ENCODE data around the gene PFDN4. TPM values are rescaled to one million over a fixed set of nuclear protein-coding genes. Genes with fewer than 3 reads are reported as not detected.

Gene PFDN4
- total and polyA plus RNA-seq, 3 experiments from 2014 or later = 37.1 to 42.5 (median 41.3) TPM

DNA sequence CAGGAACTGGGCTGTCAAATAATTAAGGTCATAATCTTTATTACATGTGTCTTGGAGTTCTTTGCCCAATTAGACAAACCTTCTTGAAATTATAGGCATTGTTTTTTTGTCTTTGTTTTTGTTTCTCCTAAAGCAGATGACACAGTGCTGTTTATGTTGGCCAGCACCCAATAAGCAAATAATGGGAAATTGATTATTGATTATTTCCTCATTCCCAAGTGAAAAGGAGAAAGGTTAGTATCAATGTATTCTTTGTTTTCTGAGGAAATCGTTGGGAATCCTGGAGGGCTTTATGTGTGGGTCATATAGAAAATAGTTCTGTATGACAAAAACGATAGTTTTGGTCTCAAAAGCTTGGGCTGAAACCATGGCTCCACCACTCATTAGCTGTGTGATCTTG lies 29.6 kb upstream of the PFDN4 start:
- Mint-ChIP-seq H3K27me3 (peaks cover 25 to 59% of the 10 kb centered on the region in 2 donors), H3K9me3 (no peaks in the 10 kb centered on the region), H3K27ac (no peak overlapping the region), H3K4me3 (no peak overlapping the region), H3K4me1 (peaks cover 10 to 18% (median 12%) of the 10 kb centered on the region in 3 donors), H3K36me3 (no peaks in the 10 kb centered on the region)
- H3K4me3 ChIP-seq (ENCODE audit: low read length) = no peak overlapping the region
- H3K36me3 ChIP-seq (ENCODE audit: insufficient read depth, low read length) = no peaks in the 10 kb centered on the region
- no peak overlapping the region for H3K27ac ChIP-seq (ENCODE audit: low read depth, low read length)
- peaks cover 4% of the 10 kb centered on the region for H3K4me1 ChIP-seq (ENCODE audit: insufficient read depth, low read length)
- peaks cover 9% of the 10 kb centered on the region for H3K27me3 ChIP-seq (ENCODE audit: insufficient read depth, low read length, poor library complexity, severe bottlenecking)
- no peaks in the 10 kb centered on the region for H3K9me3 ChIP-seq (ENCODE audit: low read length)
- POLR2A ChIA-PET = no interaction called here
- CTCF ChIA-PET = no interaction called here
- DNase-seq = no peak

DNA sequence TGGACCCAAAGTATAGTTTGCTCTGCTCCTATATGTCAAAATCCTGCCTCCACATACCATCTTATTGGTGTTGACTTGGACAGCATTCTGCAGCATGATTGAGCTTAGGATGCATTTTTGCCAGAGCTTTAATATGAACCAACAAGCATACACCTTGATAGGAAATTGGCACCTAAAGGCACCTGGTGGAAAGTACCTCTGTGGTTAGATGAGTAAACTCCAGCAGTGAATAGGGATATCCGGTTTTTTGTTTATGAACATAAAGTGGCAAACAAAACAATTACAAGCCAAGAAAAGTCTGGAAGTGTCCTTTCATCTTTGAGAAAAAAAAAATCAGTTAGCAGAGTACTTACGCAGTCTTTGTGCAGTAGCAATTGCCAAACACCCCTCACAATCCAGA lies 27.9 kb upstream of the PFDN4 start:
- H3K9me3 Mint-ChIP-seq = no peaks in the 10 kb centered on the region
- DNase-seq = no peak
- no peaks in the 10 kb centered on the region for H3K36me3 Mint-ChIP-seq
- Histone ChIP-seq H3K27me3 (ENCODE audit: insufficient read depth, low read length, poor library complexity, severe bottlenecking) (peaks cover 1% of the 10 kb centered on the region), H3K27ac (ENCODE audit: low read depth, low read length) (no peak overlapping the region), H3K9me3 (ENCODE audit: low read length) (no peaks in the 10 kb centered on the region), H3K4me1 (ENCODE audit: insufficient read depth, low read length) (no peaks in the 10 kb centered on the region), H3K36me3 (ENCODE audit: insufficient read depth, low read length) (no peaks in the 10 kb centered on the region), H3K4me3 (ENCODE audit: low read length) (no peak overlapping the region)
- H3K27ac Mint-ChIP-seq = no peak overlapping the region
- H3K27me3 Mint-ChIP-seq = peaks cover 19 to 50% of the 10 kb centered on the region in 2 donors
- H3K4me3 Mint-ChIP-seq = no peak overlapping the region
- ChIA-PET POLR2A (no interaction called here), CTCF (no interaction called here)
- H3K4me1 Mint-ChIP-seq = peaks cover 0 to 4% (median 1%) of the 10 kb centered on the region in 3 donors

DNA sequence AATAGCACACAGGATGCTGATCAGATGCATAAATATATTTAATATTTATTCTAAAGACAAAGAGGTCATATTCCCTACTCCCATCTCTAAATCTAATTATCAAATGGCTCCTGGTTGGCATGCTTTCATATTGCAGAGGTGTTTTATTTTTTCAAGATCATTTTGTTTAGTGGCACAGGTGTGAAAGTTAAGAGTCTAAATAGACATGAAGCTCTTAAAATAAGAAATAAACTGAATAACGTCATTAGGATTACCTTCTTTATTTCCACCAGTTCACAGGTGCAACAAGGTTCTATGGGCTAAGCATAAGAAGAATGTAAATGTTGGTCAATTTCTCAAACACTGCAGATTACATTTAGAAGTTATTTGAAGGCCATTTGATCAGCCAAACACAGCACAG lies 27.0 kb upstream of the PFDN4 start:
- no peak for DNase-seq
- Mint-ChIP-seq H3K4me1 (peaks cover 0 to 3% (median 0%) of the 10 kb centered on the region in 3 donors), H3K36me3 (no peaks in the 10 kb centered on the region), H3K27me3 (peaks cover 15 to 54% of the 10 kb centered on the region in 2 donors), H3K9me3 (no peaks in the 10 kb centered on the region), H3K4me3 (no peak overlapping the region), H3K27ac (no peak overlapping the region)
- no peaks in the 10 kb centered on the region for H3K36me3 ChIP-seq (ENCODE audit: insufficient read depth, low read length)
- H3K27me3 ChIP-seq (ENCODE audit: insufficient read depth, low read length, poor library complexity, severe bottlenecking) = no peaks in the 10 kb centered on the region
- no peaks in the 10 kb centered on the region for H3K9me3 ChIP-seq (ENCODE audit: low read length)
- ChIA-PET CTCF (interaction anchor here (1.5 kb wide), 1 partner anchor 19 kb away, joined by 4 read pairs; no protein-coding TSS in a partner anchor), POLR2A (no interaction called here)
- H3K4me3 ChIP-seq (ENCODE audit: low read length) = no peak overlapping the region
- H3K27ac ChIP-seq (ENCODE audit: low read depth, low read length) = no peak overlapping the region
- no peaks in the 10 kb centered on the region for H3K4me1 ChIP-seq (ENCODE audit: insufficient read depth, low read length)

DNA sequence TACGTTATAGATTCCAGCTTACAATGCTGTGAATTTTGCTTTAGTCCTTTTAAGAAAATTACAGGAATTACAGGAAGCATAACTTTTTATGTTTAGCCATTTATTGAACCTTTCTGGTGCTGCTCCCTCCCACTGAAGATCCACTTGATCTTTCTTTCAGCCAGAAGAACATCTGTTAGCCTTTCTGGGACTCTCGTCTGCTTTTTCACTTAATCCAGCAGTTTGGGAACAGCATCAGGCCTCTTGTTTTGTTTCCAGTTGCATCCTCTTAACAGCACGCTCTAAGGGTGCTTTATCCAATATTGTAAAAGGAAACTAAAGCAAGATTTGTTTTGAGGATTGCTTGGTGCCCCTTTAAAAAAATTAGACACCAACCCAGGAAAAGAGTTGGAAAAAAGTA lies 23.8 kb upstream of the PFDN4 start:
- no peaks in the 10 kb centered on the region for H3K4me1 ChIP-seq (ENCODE audit: insufficient read depth, low read length)
- H3K27me3 Mint-ChIP-seq = peaks cover 7 to 32% of the 10 kb centered on the region in 2 donors
- H3K4me3 ChIP-seq (ENCODE audit: low read length) = no peak overlapping the region
- no peak overlapping the region for H3K27ac Mint-ChIP-seq
- DNase-seq = no peak
- no peak overlapping the region for H3K27ac ChIP-seq (ENCODE audit: low read depth, low read length)
- no peaks in the 10 kb centered on the region for H3K36me3 Mint-ChIP-seq
- ChIA-PET CTCF (no interaction called here), POLR2A (no interaction called here)
- peaks cover 0 to 3% (median 0%) of the 10 kb centered on the region in 3 donors for H3K4me1 Mint-ChIP-seq
- H3K9me3 Mint-ChIP-seq = no peaks in the 10 kb centered on the region
- no peak overlapping the region for H3K4me3 Mint-ChIP-seq
- H3K36me3 ChIP-seq (ENCODE audit: insufficient read depth, low read length) = no peaks in the 10 kb centered on the region
- H3K27me3 ChIP-seq (ENCODE audit: insufficient read depth, low read length, poor library complexity, severe bottlenecking) = no peaks in the 10 kb centered on the region
- H3K9me3 ChIP-seq (ENCODE audit: low read length) = no peaks in the 10 kb centered on the region

DNA sequence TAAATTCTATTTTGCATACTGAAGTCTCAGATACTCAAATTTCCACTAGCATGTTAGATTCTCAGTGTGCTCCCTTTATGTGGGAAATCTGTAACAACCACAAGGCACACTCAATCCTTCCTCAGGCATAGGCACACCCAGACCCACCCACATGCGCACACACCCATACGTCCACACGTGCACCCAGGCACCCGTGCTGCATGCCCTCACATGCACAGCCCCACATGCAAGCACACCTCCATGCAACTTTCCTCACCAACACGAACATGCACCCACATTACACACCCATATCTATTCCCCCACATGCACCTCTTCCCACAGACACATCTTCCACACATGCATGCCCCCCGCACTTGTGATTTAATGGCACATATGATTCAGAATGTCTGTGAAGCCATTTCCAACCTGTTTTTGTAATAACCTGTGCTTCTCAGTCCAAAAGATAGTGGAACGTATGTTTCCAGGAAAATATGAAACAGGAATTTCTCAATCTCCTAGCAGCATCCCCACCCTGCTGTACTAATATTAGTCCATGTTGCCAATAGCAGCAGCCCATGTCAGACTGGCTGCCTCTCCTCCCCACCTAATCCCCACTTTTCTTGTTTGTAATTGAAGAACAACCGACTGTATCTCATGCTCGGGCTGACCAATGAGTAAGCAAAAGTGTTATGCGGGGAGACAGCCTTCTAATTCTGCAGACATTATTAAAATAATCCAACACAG lies 22.8 kb upstream of the PFDN4 start:
- Mint-ChIP-seq H3K27ac (no peak overlapping the region), H3K36me3 (no peaks in the 10 kb centered on the region), H3K4me1 (peaks cover 0 to 2% (median 0%) of the 10 kb centered on the region in 3 donors), H3K27me3 (peaks cover 7 to 40% of the 10 kb centered on the region in 2 donors), H3K9me3 (no peaks in the 10 kb centered on the region), H3K4me3 (peak overlapping the region in 1 of 7 donors; percentile 24)
- Histone ChIP-seq H3K27me3 (ENCODE audit: insufficient read depth, low read length, poor library complexity, severe bottlenecking) (no peaks in the 10 kb centered on the region), H3K9me3 (ENCODE audit: low read length) (no peaks in the 10 kb centered on the region), H3K27ac (ENCODE audit: low read depth, low read length) (no peak overlapping the region), H3K4me1 (ENCODE audit: insufficient read depth, low read length) (no peaks in the 10 kb centered on the region), H3K4me3 (ENCODE audit: low read length) (no peak overlapping the region), H3K36me3 (ENCODE audit: insufficient read depth, low read length) (no peaks in the 10 kb centered on the region)
- ChIA-PET POLR2A (no interaction called here), CTCF (no interaction called here)
- DNase-seq = no peak

DNA sequence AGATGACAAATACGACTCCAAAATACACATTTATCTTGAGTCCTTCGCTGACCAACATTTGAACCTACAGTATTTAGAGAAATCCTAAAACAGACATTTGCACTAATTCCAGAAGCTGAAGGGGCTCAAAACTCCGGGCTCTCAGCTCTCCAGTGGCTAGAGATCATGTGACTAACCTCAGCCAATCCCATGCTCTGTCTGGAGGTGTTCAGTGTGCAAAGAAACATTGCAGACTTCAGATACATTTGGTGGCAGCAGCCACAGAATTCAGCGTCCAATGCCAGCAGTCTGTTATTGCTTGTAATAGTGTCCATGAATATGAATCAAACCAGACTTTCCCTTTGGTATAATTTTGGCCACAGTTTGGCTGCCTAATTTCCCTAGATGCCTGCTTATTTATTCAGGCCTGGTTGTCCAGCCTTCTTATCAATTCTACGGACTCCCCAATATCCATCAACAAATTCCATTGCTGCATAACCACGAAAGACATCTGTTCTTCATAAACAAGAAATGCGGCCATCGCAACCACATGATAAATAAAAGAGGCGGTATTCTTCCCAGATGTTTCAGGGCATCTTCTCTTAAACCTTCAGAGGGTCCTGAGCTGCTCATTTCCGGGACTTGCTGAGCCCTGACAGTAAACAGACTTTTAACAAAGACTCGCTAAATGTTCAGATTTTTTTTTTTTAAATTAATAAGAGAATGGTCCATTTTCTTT lies 19.6 kb upstream of the PFDN4 start:
- Mint-ChIP-seq H3K4me1 (no peaks in the 10 kb centered on the region), H3K4me3 (no peak overlapping the region), H3K9me3 (no peaks in the 10 kb centered on the region), H3K27me3 (peaks cover 12 to 39% of the 10 kb centered on the region in 2 donors), H3K36me3 (no peaks in the 10 kb centered on the region), H3K27ac (peak overlapping the region in 1 of 8 donors; percentile 47)
- DNase-seq = no peak
- H3K4me3 ChIP-seq (ENCODE audit: low read length) = no peak overlapping the region
- H3K36me3 ChIP-seq (ENCODE audit: insufficient read depth, low read length) = no peaks in the 10 kb centered on the region
- POLR2A ChIA-PET = no interaction called here
- no peaks in the 10 kb centered on the region for H3K9me3 ChIP-seq (ENCODE audit: low read length)
- no peaks in the 10 kb centered on the region for H3K4me1 ChIP-seq (ENCODE audit: insufficient read depth, low read length)
- H3K27me3 ChIP-seq (ENCODE audit: insufficient read depth, low read length, poor library complexity, severe bottlenecking) = no peaks in the 10 kb centered on the region
- CTCF ChIA-PET = no interaction called here
- H3K27ac ChIP-seq (ENCODE audit: low read depth, low read length) = no peak overlapping the region

DNA sequence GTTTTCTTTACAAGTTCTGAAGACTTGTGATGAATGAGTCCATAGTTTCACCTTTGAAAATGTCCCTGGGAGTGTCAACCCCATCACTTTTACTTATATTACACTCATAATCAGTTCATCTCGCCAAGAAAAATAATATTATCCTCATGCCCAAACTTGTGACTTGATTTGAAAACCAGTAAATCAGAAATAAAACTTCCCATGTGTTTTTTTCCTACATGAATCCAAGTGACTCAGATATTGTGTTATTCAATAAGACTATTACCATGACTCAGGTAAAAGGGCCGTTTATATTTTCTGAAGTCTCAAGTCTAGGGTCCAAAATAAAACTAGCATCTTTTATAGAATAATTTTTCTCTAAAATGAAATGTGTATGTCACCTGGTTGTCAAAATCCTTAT lies 18.3 kb upstream of the PFDN4 start:
- no peaks in the 10 kb centered on the region for H3K4me1 ChIP-seq (ENCODE audit: insufficient read depth, low read length)
- Mint-ChIP-seq H3K4me3 (no peak overlapping the region), H3K27ac (no peak overlapping the region), H3K9me3 (no peaks in the 10 kb centered on the region), H3K27me3 (peaks cover 12 to 42% of the 10 kb centered on the region in 2 donors), H3K36me3 (no peaks in the 10 kb centered on the region), H3K4me1 (no peaks in the 10 kb centered on the region)
- H3K27ac ChIP-seq (ENCODE audit: low read depth, low read length) = no peak overlapping the region
- ChIA-PET CTCF (no interaction called here), POLR2A (no interaction called here)
- H3K4me3 ChIP-seq (ENCODE audit: low read length) = no peak overlapping the region
- H3K27me3 ChIP-seq (ENCODE audit: insufficient read depth, low read length, poor library complexity, severe bottlenecking) = no peaks in the 10 kb centered on the region
- no peaks in the 10 kb centered on the region for H3K36me3 ChIP-seq (ENCODE audit: insufficient read depth, low read length)
- no peaks in the 10 kb centered on the region for H3K9me3 ChIP-seq (ENCODE audit: low read length)
- no peak for DNase-seq

DNA sequence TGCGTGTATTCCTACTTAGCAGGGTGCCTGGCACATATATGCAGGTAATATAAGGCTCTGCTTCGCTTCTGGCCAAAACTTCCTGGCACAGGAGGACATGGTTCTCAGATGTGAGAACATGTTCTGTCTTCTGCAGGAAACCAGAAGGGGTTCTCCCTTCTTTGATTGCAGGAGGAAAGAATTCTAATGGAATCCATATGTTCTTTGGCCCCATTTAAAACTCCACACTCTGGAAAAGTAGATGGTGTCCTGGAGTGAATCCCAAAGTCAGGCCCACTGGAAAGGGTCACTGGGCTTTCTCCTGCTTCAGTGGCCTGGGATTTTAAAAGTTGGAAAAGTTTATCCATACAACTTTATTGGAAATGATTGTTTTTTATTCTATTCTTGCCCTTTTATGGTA lies 17.7 kb upstream of the PFDN4 start:
- H3K27ac Mint-ChIP-seq = no peak overlapping the region
- CTCF ChIA-PET = no interaction called here
- no peaks in the 10 kb centered on the region for H3K9me3 ChIP-seq (ENCODE audit: low read length)

More for the DNA sequence above, 17.7 kb upstream of the PFDN4 start:
- no peak overlapping the region for H3K27ac ChIP-seq (ENCODE audit: low read depth, low read length)
- no peaks in the 10 kb centered on the region for H3K36me3 ChIP-seq (ENCODE audit: insufficient read depth, low read length)
- Mint-ChIP-seq H3K9me3 (no peaks in the 10 kb centered on the region), H3K4me3 (no peak overlapping the region), H3K27me3 (peaks cover 10 to 36% of the 10 kb centered on the region in 2 donors), H3K36me3 (no peaks in the 10 kb centered on the region), H3K4me1 (no peaks in the 10 kb centered on the region)
- DNase-seq = no peak
- POLR2A ChIA-PET = no interaction called here
- H3K4me1 ChIP-seq (ENCODE audit: insufficient read depth, low read length) = no peaks in the 10 kb centered on the region
- H3K4me3 ChIP-seq (ENCODE audit: low read length) = no peak overlapping the region
- no peaks in the 10 kb centered on the region for H3K27me3 ChIP-seq (ENCODE audit: insufficient read depth, low read length, poor library complexity, severe bottlenecking)

Data from CD8-positive, alpha-beta memory T cell (primary cell).